ENCODE measurements around the gene CDH26. TPM values are rescaled to one million over a fixed set of nuclear protein-coding genes. Genes with fewer than 3 reads are reported as not detected.

The CDH26 gene
- total and polyA plus RNA-seq, 12 donors, result 0.34 to 2.4 (median 0.89) TPM

GRCh38 chr20:60050193-60050947 is 92.1 kb downstream of the CDH26 start:
- H3K27me3 ChIP-seq, result peaks cover 0 to 22% (median 7%) of the 10 kb centered on the region in 7 donors
- H3K4me3 ChIP-seq, result no peak overlapping the region
- H3K9me3 ChIP-seq, result no peaks in the 10 kb centered on the region
- peaks cover 0 to 63% (median 0%) of the 10 kb centered on the region in 9 donors for H3K4me1 ChIP-seq
- intact Hi-C loops (cut with DNase I), result loop anchor here in 7 of 10 donors (5.0 to 10.0 kb wide), 7 partner anchors 66 to 1844 kb away; partner anchors contain the start of gene CDH26 (in 1 of the 7)
- TF ChIP-seq, protein P1, sequence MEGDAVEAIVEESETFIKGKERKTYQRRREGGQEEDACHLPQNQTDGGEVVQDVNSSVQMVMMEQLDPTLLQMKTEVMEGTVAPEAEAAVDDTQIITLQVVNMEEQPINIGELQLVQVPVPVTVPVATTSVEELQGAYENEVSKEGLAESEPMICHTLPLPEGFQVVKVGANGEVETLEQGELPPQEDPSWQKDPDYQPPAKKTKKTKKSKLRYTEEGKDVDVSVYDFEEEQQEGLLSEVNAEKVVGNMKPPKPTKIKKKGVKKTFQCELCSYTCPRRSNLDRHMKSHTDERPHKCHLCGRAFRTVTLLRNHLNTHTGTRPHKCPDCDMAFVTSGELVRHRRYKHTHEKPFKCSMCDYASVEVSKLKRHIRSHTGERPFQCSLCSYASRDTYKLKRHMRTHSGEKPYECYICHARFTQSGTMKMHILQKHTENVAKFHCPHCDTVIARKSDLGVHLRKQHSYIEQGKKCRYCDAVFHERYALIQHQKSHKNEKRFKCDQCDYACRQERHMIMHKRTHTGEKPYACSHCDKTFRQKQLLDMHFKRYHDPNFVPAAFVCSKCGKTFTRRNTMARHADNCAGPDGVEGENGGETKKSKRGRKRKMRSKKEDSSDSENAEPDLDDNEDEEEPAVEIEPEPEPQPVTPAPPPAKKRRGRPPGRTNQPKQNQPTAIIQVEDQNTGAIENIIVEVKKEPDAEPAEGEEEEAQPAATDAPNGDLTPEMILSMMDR (IDR thresholded peaks at IDR 0.05), result peak in 6 of 9 donors; percentile 10 to 30 (median 23)
- no peak for ATAC-seq
- DNase-seq, result no peak
- H3K36me3 ChIP-seq, result no peaks in the 10 kb centered on the region
- 79 to 82% methylated on average over 13 of the region's 13 CpGs for WGBS, 2 donors
- no peak overlapping the region for H3K27ac ChIP-seq

DNA sequence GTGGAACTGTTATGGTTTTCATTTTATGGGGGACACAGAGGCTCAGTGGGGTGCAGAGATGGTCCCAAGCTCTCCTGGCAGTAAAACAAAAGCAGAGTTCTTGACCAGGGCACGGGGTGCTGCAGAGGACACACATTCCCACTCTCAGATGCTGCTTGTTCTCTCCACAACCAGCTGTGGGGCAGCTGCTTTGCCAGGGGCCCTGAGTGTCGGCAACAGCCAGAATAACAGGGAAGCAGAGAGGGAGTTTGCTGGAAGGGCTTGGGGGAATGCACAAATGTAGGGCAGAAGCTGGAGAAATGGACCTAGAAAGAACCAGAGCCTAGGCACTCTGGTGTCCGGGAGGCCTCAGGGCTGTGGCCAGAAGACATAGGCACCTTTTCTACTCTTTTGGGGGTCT is 93.7 kb downstream of the CDH26 start:
- no peak for ATAC-seq

DNA sequence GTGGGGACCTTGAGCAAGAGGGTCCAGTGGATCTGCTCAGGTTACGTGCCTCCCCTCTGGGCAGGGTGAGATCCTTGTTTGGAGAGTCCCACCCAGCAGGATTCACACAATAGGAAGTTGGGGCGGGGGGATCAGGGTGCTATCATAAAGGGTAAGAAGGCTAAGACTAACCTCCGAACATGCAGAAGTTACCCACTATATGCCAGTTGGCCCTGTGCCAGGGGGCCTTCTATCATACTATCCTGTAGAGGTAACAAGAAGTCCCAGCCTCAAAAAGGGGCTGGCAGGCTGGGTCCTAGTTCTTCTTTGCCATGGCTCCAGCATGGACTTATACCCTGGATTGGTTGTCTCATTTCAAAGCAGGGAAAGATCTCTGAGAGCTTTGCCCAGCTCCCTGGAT is 94.1 kb downstream of the CDH26 start:
- no peaks in the 10 kb centered on the region for H3K36me3 ChIP-seq
- peak overlapping the region in 1 of 10 donors; percentile 14 for H3K27ac ChIP-seq
- WGBS, 2 donors, result 72 to 85% methylated on average over 3 of the region's 3 CpGs
- TF ChIP-seq, protein P1 (IDR thresholded peaks at IDR 0.05), result no peak
- peaks cover 0 to 63% (median 4%) of the 10 kb centered on the region in 9 donors for H3K4me1 ChIP-seq
- H3K27me3 ChIP-seq, result peaks cover 0 to 22% (median 7%) of the 10 kb centered on the region in 7 donors
- H3K4me3 ChIP-seq, result no peak overlapping the region
- DNase-seq (no peak), ATAC-seq (no peak)
- no peaks in the 10 kb centered on the region for H3K9me3 ChIP-seq
- intact Hi-C loops (cut with DNase I), result loop anchor here in 7 of 10 donors (5.0 to 10.0 kb wide), 7 partner anchors 68 to 1842 kb away; partner anchors contain the start of gene CDH26 (in 1 of the 7)

More for the DNA sequence above, 93.7 kb downstream of the CDH26 start:
- peaks cover 0 to 63% (median 0%) of the 10 kb centered on the region in 9 donors for H3K4me1 ChIP-seq
- TF ChIP-seq, protein P1 (IDR thresholded peaks at IDR 0.05), result no peak
- H3K27ac ChIP-seq, result no peak overlapping the region
- WGBS, 2 donors, result 78 to 80% methylated on average over 3 of the region's 3 CpGs
- H3K27me3 ChIP-seq, result peaks cover 0 to 22% (median 7%) of the 10 kb centered on the region in 7 donors
- intact Hi-C loops (cut with DNase I), result loop anchor here in 7 of 10 donors (5.0 to 10.0 kb wide), 7 partner anchors 67 to 1843 kb away; partner anchors contain the start of gene CDH26 (in 1 of the 7)
- no peak overlapping the region for H3K4me3 ChIP-seq
- no peaks in the 10 kb centered on the region for H3K9me3 ChIP-seq
- DNase-seq, result no peak
- no peaks in the 10 kb centered on the region for H3K36me3 ChIP-seq

DNA sequence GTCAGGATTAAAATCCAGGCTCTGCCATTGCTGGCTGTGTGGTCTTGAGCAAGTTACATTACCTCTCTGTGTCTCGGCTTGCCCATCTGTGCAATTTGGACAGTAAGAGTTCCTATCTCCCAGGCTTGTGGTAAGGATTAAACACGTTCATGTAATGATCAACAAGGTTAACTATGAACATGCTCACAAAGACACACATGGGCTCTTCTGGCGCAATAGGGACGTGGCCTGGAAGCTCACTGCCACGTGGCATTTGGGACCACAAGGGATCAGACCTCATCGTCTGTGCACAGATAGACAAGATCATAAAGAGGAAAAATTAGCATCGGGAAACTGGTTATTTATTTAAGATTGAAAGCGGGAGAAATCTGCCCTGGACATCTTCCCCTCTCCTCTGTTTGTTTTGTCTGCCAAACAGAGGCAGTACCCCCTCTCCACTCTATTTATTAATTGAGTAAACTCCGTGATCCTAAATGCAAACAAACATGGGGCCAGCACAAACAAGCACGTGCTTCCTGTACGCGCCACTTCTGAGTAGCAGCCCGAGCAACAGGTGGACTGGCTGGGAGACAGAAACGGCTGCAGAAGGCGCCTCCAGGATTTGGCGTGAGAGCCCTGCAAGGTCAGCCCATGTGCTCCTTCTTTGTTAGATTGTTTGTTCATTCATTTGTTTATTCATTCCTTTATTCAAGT is 95.0 kb downstream of the CDH26 start:
- H3K9me3 ChIP-seq, result no peaks in the 10 kb centered on the region
- intact Hi-C loops (cut with DNase I), result loop anchor here in 7 of 10 donors (5.0 to 10.0 kb wide), 7 partner anchors 68 to 1842 kb away; partner anchors contain the start of gene CDH26 (in 1 of the 7)
- peak overlapping the region in 1 of 10 donors; percentile 31 for H3K27ac ChIP-seq
- H3K4me3 ChIP-seq, result no peak overlapping the region
- ATAC-seq, result no peak
- TF ChIP-seq, protein P1 (IDR thresholded peaks at IDR 0.05), result no peak
- H3K27me3 ChIP-seq, result peaks cover 0 to 22% (median 7%) of the 10 kb centered on the region in 7 donors
- WGBS, 2 donors, result 67 to 83% methylated on average over 16 of the region's 16 CpGs
- no peak for DNase-seq
- peaks cover under 1 to 72% (median 12%) of the 10 kb centered on the region in 9 donors for H3K4me1 ChIP-seq
- H3K36me3 ChIP-seq, result no peaks in the 10 kb centered on the region
